DOHH2 (cell line): ENCODE results near the gene SPON2.

ENCODE experiments used
- CTCF ChIP-seq: fragments of 200-600 bp; sonication (generic); IDR thresholded peaks from one replicate; pipeline ENCODE4 v1.5.1; 2014; ENCODE audit warnings: antibody characterized with exemption, mild to moderate bottlenecking, low read depth, low read length; ENCODE audit not compliant: poor library complexity, severe bottlenecking
- EZH2phosphoT487 ChIP-seq: fragments of 200-600 bp; sonication (generic); IDR thresholded peaks from 2 replicates; pipeline ENCODE4 v1.6.1; 2017; ENCODE audit warnings: borderline replicate concordance, mild to moderate bottlenecking, antibody characterized with exemption, low read length, moderate library complexity, mixed read lengths

- TF ChIP-seq CTCF: no peak
- no peak for TF ChIP-seq EZH2phosphoT487
Measured at GRCh38 chr4:1170976-1171310, 1.4 kb downstream of the SPON2 start.
